Measurements from ENCODE around the gene SLC25A30.

DNA sequence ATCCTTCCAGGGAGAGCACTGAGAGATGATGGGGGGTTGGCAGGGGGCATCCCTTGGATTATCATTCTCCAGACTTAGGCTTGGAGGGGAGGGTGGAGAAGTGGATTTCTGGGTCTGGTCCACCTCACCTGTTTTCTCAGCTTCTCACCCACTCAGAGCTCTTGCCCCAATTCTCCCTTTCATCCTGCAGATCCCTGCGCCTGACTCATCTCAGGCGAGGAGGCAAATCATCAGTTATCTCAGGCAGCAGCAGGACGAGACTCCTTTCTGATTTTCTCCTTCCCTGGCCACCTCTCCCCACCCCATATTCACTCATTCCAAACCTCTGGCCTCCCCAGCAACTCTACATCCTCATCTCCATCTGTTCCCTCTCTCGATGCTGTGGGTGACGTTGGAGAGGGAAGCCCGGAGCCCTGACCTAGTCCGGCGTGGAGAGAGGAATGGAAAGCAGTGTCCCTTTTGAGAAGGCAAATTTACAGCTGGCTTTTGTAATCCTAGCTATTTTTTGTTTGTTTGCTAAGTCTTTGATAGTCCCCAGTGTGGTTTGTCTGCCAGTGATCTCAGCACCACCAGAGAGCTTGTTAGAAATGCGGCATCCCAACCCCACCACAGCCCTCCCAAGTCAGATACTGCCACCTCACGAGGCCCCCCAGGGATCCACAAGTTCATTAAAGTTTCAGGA lies 53.2 kb downstream of the SLC25A30 start:
- TF ChIP-seq, protein P1, sequence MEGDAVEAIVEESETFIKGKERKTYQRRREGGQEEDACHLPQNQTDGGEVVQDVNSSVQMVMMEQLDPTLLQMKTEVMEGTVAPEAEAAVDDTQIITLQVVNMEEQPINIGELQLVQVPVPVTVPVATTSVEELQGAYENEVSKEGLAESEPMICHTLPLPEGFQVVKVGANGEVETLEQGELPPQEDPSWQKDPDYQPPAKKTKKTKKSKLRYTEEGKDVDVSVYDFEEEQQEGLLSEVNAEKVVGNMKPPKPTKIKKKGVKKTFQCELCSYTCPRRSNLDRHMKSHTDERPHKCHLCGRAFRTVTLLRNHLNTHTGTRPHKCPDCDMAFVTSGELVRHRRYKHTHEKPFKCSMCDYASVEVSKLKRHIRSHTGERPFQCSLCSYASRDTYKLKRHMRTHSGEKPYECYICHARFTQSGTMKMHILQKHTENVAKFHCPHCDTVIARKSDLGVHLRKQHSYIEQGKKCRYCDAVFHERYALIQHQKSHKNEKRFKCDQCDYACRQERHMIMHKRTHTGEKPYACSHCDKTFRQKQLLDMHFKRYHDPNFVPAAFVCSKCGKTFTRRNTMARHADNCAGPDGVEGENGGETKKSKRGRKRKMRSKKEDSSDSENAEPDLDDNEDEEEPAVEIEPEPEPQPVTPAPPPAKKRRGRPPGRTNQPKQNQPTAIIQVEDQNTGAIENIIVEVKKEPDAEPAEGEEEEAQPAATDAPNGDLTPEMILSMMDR (IDR thresholded peaks at IDR 0.05; ENCODE audit: insufficient read depth, low read length, poor library complexity, severe bottlenecking) = no peak
- no peak for TF ChIP-seq EZH2phosphoT487 (conservative IDR thresholded peaks at IDR 0.05; ENCODE audit: low read length)
